Activated CD8-positive, alpha-beta memory T cell treated with anti-CD3 and anti-CD28 coated beads for 1 hour (primary cell): Measurements from ENCODE around the gene ASTL.
"Not testable (repeated sequence)": the region's sequence is repeated elsewhere in the genome, so short reads cannot be mapped to it uniquely, and the experiment has no call there.

ENCODE experiments used
- DNase-seq, 2 donors: peaks; one replicate each; pipeline ENCODE4 v3.0.0-alpha.2; 2020; ENCODE audit warnings: low read depth in 1 of 2; ENCODE audit errors: extremely low read depth in 1 of 2

The ASTL gene

DNA sequence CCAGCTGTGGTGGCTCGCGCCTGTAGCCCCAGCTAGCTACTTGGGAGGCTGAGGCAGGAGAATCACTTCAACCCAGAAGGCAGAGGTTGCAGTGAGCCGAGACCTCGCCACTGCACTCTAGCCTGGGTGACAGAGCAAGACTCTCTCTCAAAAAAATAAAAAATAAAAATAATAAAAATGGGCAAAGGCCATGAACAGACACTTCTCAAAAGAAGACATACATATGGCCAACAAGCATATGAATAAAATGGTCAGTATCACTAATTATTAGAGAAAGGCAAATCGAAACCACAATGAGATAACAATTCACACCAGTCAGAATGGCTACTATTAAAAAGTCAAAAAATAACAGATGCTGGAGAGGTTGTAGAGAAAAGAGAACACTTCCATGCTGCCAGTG is 22.1 kb upstream of the ASTL start:
- not testable (repeated sequence) for DNase-seq

DNA sequence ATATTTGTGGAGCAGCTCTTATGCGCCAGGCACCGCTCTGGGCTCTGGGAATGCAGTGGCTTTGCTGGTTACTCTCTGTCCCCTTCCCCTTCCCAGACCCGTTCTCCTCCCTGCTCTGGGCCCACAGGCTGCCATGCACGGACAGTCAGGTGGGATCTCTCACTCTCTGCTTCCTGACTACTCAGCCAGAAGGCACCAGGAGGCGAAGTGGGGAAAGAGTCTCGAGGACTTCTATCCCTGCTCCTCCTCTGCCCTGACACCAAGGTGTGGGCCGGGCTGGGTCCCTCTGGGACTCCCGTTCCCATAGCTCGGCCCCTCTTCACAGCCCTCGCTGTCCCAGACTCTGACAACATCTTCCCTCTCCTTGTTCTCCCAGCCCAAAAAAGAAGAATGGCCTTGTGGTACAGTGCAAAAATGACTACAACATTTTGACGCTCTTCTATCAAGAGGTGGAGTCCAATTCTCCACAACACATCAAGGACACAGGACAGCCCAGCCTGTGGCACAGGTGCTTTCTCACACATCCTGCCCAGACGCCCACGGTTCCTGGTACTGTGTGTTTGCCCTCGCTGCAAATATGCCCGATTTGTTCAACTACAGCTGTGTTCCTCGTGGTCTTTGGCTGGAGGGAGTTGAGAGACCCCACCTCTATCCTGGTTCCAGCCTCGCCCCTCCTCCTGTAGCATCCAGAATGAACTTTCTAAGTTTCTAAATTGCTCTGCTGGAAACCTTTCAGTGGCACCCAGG is 21.0 kb upstream of the ASTL start:
- DNase-seq, result no peak

DNA sequence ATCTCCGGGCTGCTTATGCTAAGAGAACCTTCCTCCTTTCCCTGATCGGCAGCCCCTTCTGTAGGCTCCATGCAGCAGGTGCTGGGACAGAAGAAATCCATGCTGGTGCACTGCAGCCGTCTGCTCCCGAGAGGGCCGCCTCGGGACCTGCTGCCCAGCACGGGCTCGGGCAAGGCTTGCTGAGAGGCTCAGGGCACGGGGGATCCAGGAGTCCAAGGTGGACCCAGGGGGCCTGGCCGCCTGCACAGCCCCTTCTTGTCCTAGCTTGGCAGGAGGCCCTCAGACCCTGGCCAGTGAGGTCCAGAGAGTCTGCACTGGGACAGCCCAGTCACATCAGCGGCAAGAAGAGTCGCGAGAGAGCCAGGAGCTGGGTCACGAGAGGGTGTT is 20.2 kb upstream of the ASTL start:
- DNase-seq, result no peak

DNA sequence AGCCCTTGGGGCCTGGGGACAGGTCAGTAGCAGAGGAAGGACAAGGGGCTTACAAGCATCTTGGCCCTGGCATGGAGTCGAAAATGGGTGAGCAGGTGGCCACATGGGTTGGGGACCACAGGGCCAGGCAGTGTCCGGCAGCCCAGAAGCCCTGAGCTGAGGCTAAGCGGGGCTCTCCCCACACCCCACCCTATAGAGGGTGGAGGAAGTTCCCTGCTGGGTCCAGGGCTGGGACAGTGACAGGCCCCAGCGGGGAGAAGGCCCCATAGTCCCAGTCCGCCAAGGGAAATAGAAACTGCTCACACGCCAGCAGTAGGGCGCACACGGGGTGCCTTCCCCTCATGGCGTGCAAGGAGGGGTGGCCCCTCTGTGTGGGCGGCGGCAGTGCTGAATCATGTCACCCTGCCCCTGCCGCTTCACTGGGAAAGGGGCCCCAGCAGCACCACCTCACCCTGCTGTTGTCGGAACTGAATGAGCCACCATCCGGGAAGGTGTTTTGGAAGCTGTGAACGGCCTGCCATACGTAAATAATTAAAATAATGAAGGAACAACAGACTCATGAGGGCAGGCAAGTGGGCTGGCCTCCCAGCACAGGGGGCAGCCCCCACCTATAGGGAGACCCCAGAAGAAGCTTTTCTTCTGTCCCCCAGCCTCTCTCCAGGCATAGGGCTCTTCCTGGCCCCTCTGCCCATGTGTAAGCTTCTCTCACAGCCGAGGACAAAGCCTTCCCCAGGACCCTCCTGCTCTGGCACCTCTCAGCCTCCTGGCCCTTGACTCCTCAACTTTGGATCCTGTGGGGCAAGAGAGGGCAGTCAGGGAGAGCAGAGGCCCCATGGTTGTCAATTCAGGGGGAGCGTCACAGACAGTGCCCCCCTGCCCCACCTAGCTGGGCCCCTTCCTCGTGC is 19.6 kb upstream of the ASTL start:
- DNase-seq, result peak; percentile 67 to 76

DNA sequence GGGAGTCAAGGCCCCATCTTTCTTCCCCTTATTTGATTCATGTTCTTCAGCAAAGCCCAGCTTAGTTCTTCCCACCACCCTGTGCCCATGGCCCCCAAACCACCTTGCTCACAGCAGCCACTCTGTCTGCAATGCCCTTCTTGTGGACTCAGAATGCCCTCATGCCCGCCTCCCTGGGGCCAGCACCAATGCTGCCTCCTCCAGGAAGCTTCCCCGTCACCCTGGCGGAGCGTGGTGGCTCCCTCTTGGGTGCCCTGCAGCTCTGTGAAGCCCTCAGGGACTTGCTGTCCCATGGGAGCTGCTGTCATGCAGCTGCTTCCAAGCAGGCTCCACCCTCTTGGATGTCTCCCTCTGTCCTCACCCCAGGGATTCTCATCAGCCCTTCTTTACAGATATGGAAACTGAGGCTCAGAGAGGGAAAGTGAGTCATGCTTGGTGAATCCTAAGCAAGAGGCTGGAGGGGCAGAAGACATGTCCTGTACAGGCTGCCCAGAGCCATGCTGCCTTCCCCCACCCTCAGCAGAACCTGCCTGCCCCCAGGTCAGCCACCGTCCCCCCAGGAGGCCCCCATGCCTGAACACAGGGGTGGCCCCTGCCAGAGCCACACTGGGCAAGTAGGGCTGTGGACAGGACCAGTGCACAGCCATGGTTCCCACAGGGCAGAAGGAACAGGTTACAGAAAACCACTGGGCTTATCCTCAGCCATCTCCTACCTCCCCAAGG is 18.8 kb upstream of the ASTL start:
- DNase-seq, result no peak

DNA sequence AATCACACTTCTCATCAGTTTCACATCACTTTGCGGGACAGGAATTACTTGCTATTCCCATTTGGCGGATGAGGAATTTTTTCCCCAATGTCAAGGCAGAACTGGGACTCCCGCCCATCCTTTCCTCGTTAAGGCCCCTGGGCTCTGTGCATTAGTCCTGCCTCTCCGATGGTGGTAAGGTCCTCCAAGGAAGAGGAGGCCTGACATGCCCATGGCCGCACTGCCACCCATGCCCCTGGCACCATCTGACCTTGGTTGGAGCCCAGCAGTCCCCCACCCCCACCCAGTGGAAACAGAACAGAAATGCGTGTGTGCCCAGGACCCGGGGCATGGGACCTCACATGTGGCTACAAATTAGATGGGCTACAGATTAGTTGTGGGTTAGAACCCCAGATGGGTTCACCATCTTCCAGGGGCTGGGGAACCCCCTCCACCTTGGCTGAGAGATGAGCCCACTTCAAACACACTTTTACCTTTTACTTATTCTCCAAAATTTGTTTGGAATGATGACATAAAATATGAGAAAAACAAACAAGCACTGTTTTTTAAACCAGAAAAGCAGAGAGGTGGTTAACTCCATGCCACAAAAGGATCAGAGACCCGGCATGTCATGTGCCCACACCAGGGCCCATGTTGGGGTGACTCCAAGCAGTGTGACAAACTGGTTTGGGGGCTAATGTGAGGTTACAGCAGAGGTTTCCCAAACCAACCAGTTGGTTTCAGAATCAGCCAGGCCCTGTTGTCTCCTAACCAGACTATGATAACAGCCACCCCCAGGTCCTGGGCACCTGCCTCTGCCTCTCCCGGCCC is 17.9 kb upstream of the ASTL start:
- no peak for DNase-seq

DNA sequence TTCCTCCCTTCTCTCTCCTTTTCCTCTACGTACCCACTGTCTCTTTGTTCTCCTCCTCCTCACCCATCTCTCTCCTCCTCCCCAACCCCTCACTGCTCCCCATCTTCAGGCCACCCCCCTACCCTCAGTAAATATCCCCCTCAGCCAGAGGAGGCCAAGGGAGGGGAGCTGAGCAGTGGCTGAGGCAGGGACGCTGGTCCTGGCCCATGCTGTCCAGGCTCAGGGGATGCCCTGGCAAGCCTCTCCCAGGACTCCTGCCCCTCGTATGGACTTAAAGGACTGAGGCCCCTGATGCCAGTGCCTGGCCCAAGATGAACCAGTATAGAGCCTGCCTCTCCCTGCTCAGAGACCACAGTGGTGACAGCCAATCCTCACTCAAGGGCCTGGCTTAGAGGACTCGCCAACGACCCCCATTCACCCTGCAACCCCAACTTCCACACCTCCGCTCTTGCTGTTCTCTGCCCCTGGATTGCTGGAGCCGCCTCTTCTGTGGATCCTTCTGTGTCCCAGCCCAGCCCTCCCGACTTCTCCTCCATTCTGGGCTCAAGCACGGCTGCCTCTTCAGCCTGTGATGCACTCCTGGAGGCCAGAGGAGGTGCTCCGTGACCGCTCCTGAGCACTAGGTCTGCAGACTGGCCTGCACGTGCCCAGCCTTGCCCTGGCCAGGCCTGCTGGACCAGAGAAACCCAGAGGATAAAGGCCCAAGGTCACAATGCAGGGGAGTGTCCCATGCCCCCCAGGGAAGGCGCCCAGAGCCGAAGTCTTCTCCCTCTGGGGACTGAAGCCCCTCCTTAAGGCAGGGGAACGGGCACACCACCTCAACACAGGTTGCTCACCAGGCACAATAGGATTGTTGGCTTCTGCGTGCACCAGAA is 16.4 kb upstream of the ASTL start:
- DNase-seq, result no peak

DNA sequence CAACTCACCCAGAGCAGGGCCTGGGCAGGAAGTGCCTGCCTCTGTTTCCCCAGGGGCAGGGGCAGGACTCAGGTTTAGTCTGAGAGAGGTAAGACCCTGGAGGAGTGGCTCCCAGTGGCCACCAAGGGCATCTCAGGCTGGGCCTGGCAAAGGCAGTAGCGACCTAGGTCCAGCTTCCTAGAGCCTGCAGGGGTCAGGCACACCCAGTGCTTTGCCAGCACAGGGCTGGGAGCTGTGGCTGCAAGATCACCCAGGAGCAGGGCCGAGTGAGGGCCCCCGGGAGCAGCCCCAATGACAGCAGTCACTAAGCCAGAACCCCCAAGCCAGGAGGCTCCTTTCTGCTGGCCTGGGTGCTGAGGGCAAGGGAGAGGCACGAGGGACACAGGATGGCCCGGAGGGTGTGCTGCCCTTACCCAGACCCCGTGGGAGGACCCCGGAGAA is 15.7 kb upstream of the ASTL start:
- no peak for DNase-seq

DNA sequence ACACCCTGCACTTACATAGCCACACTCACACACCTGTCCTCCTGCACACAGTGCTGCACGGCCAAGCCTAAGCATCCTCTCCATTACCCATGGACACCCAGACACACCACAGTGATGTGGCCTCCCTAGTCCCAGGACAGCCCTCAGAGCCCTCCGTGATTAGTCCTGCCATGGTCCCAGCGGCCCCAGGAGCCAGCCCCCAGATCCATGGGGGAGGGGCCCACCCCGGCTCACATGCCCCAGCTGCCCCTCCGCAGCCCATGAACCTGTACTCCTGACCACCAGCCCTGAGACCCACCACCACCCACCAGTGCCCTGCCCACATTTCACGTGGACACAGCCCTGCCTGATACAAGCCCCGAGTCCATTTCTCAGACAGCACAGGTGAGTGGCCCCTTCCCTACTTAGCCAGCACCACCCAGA is 15.0 kb upstream of the ASTL start:
- DNase-seq, result no peak

DNA sequence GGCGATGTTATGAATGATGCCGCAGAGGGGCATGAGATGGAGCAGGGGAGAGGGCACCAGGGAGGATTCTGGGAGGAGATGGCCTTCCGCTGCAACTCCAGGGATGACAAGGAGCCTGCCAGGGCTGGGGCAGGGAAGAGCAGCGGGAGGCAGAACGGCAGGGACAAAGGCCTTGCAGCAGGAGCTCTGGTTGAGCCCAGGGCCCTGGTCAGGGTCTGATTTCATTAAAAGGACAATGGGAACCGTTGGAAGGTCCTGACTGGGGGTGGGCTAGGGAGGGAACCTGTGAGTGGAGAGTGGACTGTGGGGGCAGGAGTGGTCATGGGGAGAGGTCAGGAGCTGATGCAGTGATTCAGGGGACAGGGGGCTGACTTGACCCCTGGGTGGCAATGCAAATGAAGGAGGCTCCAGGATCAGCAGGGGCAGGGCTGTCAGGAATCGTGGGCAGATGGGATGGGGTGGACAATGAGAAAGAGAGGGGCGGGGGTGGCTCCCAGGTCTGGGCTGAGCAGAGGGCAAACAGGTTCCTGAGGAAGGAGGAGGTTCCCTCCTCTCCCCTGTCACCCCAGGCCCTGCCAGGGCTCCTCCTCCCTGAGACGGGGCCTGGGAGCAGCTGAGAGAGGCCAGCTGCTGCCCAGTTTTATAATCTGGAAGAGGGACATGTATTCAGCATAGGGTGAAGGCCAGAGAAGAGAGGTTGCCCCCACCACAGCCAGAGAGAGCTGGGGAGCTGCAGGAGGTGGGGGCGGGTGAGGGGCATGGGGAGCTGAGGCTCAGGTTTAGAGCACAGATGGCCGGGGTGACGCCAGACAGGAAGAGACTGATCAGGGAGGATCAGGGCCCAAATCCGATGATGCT is 14.2 kb upstream of the ASTL start:
- no peak for DNase-seq

DNA sequence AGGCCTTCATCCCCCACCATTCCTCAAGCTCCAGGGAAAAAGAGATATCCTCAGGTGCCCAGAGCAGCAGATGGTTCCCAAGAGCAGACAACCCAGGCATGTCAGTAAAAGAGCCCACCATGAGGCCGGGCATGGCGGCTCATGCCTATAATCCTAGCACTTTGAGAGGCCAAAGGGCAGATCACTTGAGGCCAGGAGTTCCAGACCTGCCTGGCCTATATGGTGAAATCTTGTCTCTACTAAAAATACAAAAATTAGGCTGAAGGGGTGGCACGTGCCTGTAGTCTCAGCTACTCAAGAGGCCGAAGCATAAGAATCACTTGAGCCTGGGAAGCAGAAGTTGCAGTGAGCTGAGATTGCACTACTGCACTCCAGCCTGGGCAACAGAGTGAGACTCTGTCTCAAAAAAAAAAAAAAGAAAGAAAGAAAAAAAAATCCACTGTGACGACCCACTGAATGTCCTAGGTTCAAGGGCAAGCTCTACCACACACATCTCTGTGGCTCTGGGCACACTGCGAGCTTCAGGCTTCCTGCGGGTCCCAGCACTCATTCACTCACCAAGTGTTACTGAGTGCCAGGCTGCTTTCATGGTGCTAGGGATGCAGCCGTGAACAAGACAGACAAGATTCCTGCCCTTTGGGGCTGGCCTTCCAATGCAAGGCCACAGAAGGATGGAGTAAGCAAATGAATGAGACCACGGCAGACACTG is 13.4 kb upstream of the ASTL start:
- DNase-seq, result no peak

DNA sequence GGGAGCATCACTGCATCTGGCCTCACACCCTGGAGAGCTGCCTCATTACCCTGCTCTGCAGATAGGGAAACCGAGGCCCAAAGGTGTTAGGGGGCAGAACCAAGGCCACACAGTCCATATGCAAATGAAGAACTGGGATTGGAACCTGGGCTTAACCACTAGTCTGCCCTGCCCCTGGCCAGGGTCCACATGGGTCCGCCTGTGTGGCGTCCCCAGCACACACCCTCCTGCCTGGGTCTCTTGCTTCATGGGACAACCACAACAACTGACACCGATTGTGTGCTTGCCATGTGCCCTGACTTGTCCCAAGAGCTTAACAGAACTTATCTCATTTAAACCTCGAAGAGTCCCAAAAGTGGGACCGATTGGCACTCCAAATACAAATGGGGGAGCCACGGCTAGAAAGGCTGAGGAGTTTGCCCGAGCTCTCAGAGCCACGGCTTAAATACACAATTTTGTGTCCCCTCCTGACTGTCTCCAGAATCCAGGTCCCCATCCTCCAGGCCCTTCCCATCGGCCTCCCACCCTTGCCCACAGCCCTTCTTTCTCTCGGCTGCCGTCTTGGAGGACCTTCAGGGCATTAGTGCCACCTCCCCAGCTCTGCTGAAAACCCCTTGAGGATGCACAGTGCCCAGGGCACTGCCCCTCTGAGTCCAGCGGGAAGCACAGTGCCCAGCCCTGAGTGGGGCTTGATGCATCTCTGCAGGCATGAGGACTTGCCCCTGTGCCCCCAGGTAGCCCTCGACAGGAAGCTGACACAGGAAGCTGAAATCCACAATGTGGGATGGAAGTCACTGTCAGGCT is 12.7 kb upstream of the ASTL start:
- no peak for DNase-seq

DNA sequence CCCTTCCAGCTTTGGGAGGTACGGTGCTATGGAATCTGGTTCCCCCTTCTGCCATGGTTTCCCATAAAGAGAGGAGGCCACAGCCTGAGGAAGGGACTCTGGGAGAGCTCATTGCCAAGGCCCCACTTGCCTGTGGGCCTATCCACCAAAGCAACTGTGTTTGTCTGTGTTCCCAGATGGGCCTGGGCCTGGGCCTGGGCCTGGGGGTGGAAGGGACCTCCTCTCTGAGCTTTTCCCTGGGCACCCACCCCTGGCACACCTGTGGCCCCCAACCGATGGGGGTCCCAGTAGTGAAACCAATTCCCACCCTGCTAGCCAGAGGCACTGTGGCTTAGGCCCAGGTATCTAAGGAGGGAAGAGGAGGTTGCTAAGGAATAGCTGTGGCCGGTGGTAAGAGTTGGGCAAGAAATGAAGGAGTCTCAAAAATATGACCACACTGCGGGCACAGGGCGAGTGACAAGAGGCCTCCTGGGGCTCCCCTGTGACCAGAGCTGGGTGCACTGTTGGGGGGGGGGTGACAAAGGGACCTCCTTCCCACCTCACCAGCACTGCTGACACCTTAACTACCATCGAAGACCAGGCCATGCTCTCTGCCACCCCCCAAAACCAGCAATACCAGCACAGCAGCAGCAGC is 11.8 kb upstream of the ASTL start:
- no peak for DNase-seq

DNA sequence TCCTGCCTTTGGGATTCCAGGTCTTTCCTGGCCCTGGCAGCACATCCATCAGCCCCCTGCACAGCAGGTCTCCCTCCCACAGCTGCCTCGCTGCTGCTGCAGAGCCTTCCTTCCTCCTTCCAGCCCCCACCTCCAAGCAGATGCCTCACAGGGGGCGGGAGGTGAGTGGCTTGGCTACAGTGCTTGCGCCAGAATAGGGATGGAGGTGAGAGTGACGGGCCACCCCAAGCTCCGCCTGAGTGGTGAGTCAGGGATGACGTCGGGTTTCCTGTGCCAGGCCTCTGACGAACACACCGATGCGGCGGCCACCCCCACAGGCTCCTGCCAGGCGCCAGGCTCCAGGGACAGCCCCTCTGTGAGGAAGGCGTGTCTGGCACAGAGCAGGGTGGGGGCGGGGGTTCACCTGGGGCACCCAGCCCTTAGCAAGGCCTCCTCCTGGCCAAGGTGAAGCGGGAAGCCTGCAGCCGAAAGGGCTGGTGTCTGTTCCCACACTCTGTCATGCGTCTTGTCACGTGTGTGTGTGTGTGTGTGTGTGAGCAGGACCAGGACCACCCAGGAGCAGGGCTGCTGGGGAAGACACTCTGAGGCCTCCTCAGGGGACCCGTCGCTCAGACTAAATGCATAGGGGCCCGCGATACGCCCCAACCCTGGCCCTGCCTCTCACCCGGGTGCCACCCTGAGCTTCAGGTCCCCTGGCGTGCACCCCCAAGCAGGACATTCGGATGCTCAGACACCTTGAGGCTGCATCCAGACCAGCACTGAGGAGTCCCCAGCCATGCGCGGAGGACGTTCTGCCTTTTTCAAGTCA is 10.3 kb upstream of the ASTL start:
- peak; percentile 92 to 99 for DNase-seq

DNA sequence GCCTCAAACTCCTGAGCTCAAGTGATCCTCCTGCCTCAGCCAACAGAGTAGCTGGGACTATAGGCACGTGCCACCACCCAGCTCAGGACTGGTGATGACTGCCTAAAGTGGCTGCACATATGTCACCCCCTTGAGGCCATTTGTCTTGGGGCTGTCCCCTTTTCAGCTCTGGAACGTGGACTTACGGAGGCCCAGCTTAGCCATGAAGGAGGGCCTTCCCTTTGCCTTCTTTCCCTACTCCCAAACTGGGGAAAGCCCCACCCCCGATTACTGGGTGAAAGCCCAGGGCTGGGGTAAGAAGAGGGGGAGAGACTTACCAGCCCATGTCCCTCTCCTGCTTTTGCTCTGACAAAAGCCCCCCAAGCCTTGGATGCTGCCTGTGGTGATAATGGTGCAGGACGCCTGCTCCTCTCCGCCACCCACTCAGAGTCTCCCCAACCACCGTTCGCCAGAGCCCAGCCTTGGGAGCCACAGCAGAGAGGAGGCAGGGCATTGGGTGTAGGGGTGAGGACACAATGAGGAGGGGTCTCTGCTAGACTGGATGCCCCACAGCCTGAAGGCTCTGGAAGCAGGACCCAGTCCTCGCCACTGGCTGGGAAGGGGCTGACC is 9.4 kb upstream of the ASTL start:
- DNase-seq, result no peak
